ENCODE measurements around the gene SCG5.

GRCh38 chr15:32649342-32649741 lies 7.8 kb downstream of the SCG5 start:
- TF ChIP-seq, protein P1, sequence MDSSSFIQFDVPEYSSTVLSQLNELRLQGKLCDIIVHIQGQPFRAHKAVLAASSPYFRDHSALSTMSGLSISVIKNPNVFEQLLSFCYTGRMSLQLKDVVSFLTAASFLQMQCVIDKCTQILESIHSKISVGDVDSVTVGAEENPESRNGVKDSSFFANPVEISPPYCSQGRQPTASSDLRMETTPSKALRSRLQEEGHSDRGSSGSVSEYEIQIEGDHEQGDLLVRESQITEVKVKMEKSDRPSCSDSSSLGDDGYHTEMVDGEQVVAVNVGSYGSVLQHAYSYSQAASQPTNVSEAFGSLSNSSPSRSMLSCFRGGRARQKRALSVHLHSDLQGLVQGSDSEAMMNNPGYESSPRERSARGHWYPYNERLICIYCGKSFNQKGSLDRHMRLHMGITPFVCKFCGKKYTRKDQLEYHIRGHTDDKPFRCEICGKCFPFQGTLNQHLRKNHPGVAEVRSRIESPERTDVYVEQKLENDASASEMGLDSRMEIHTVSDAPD (CRISPR knock-in tag; IDR thresholded peaks at IDR 0.05), result no peak
- TF ChIP-seq NR2F2 (IDR thresholded peaks at IDR 0.05; ENCODE audit: borderline replicate concordance, low read depth), result no peak
- TF ChIP-seq ZBTB44 (CRISPR knock-in tag; IDR thresholded peaks at IDR 0.05), result no peak
- no peak for TF ChIP-seq ATF6 (CRISPR knock-in tag; conservative IDR thresholded peaks at IDR 0.05)
- TF ChIP-seq ZNF292 (CRISPR knock-in tag; IDR thresholded peaks at IDR 0.05; ENCODE audit: borderline replicate concordance, low read depth), result no peak
- TF ChIP-seq EP300 (IDR thresholded peaks at IDR 0.05; ENCODE audit: low read depth in 2 of 2, low read length in 2 of 2), result no peak
- TF ChIP-seq EP300 (CRISPR knock-in tag; IDR thresholded peaks at IDR 0.05; ENCODE audit: borderline replicate concordance), result no peak
- TF ChIP-seq, protein P2, sequence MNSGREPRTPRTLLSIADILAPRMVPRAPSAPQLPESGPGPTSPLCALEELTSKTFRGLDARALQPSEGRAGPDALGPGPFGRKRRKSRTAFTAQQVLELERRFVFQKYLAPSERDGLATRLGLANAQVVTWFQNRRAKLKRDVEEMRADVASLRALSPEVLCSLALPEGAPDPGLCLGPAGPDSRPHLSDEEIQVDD (CRISPR knock-in tag; IDR thresholded peaks at IDR 0.05; ENCODE audit: borderline replicate concordance), result no peak
- TF ChIP-seq ZNF232 (CRISPR knock-in tag; IDR thresholded peaks at IDR 0.05; ENCODE audit: borderline replicate concordance), result no peak
- no peak for TF ChIP-seq PRDM4 (CRISPR knock-in tag; IDR thresholded peaks at IDR 0.05; ENCODE audit: borderline replicate concordance)
- no peak for TF ChIP-seq PHF5A (CRISPR knock-in tag; IDR thresholded peaks at IDR 0.05; ENCODE audit: low read depth, unreplicated experiment)
- no peak for TF ChIP-seq ZKSCAN1 (IDR thresholded peaks at IDR 0.05; ENCODE audit: low read length)
- TF ChIP-seq CREM (IDR thresholded peaks at IDR 0.05), result no peak
- TF ChIP-seq CREM (CRISPR knock-in tag; IDR thresholded peaks at IDR 0.05), result no peak
